ENCODE data around the gene VTCN1. TPM values are rescaled to one million over a fixed set of nuclear protein-coding genes. Genes with fewer than 3 reads are reported as not detected.
A peak's percentile ranks its signal among the peaks of the same experiment; 100 is the strongest.

Gene VTCN1
- total and polyA plus RNA-seq, 2 of the 8 experiments (the other 6 are each of a cell fraction or from before 2014, with no cell fraction given), result 0.32 TPM; not detected in 1

DNA sequence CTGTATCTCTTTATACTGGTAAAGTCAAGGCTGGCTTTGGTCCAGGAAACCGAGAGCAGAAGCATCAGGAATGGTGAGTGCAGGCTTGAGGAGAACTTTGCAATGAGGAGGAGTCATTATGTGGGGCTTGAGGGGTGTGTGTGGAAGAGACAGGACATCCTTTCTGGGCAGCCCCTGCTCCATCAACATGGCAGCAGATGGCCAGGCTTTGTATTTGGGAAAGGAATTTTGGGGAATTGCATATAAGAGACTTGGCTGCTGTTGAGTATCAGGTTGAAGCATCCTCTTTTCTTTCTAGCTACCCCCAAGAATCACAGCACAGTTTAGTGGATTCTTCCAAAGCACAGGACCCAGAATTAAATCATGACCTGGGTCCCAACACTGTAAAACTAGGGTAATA lies 33.4 kb downstream of the VTCN1 start:
- H2BK120ac ChIP-seq (replicated peaks; ENCODE audit: low read depth, low read length), result no peak overlapping the region
- no peaks in the 10 kb centered on the region for H3K36me3 ChIP-seq (ENCODE audit: control insufficient read depth in 2 of 4, insufficient read depth in 4 of 4, low read length in 3 of 4)
- H3K27ac ChIP-seq (ENCODE audit: low read depth, low read length), result no peak overlapping the region
- H3K56ac ChIP-seq (replicated peaks; ENCODE audit: insufficient read length, low read depth, low read length), result no peak overlapping the region
- ChIA-PET CTCF (ENCODE audit: partially characterized antibody) (interaction anchor here (1.0 kb wide), 1 partner anchor 107 kb away, joined by 3 read pairs; no protein-coding TSS in a partner anchor), POLR2A (ENCODE audit: partially characterized antibody) (no interaction called here)
- H2AK5ac ChIP-seq (ENCODE audit: low read depth, low read length), result no peak overlapping the region
- H3K27me3 ChIP-seq (replicated peaks in 1 of 4; ENCODE audit: control insufficient read depth in 3 of 4, extremely low read depth in 1 of 4, insufficient read depth in 3 of 4, low read length in 3 of 4), result no peaks in the 10 kb centered on the region
- no peaks in the 10 kb centered on the region for H3K79me1 ChIP-seq (ENCODE audit: low read depth, low read length)
- no peak overlapping the region for H3K9ac ChIP-seq (replicated peaks in 1 of 4; ENCODE audit: extremely low read depth in 1 of 4, low read depth in 3 of 4, low read length in 3 of 4)
- H3K14ac ChIP-seq (ENCODE audit: insufficient read length), result no peak overlapping the region
- WGBS, 2 experiments (ENCODE audit: extremely low coverage in 1 of 2, insufficient coverage in 1 of 2, insufficient read length in 1 of 2, insufficient replicate concordance in 2 of 2, low coverage in 1 of 2, low lambda C conversion rate in 2 of 2, missing lambda C conversion rate in 1 of 2), result 92% methylated on average over 1 of the region's 1 CpG; no CpG with 5 or more reads in 1 of the 2 experiments
- H4K8ac ChIP-seq (ENCODE audit: extremely low read depth, insufficient read depth, low read length), result no peak overlapping the region
- no peak for DNase-seq (ENCODE audit: low read depth in 1 of 2, low spot score in 2 of 2)
- no peak overlapping the region; the same call in 1 of the 2 replicates for H2BK15ac ChIP-seq (ENCODE audit: low read length)
- no peak overlapping the region for H2BK12ac ChIP-seq (ENCODE audit: low read depth, low read length)
- no peak overlapping the region for H2BK20ac ChIP-seq (ENCODE audit: low read length)
- no peaks in the 10 kb centered on the region for H3K23me2 ChIP-seq (ENCODE audit: low read depth, low read length)
- H3K4me3 ChIP-seq (ENCODE audit: extremely low read depth in 1 of 4, insufficient read depth in 2 of 4, low read depth in 3 of 4, low read length in 4 of 4), result no peak overlapping the region
- peaks cover 0 to 6% (median 4%) of the 10 kb centered on the region in 4 experiments; a peak in 4 of 7 replicates for H3K4me1 ChIP-seq (replicated peaks in 1 of 4; ENCODE audit: control insufficient read depth in 3 of 4, insufficient read depth in 4 of 4, low read length in 3 of 4)
- no peak overlapping the region for H4K5ac ChIP-seq (ENCODE audit: insufficient read length, low read depth, low read length)
- no peaks in the 10 kb centered on the region for H4K20me1 ChIP-seq (replicated peaks in 1 of 2; ENCODE audit: control insufficient read depth in 1 of 2, insufficient read depth in 2 of 2, low read length in 2 of 2)
- H3K4ac ChIP-seq (replicated peaks; ENCODE audit: insufficient read length, low read depth, low read length), result no peak overlapping the region
- H3K4me2 ChIP-seq (ENCODE audit: insufficient read depth in 1 of 2, low read depth in 2 of 2, low read length in 2 of 2), result no peak overlapping the region
- H3K23ac ChIP-seq (ENCODE audit: insufficient read length), result no peak overlapping the region
- no peak for FAIRE-seq
- H4K91ac ChIP-seq (replicated peaks; ENCODE audit: insufficient read length, low read length), result no peak overlapping the region
- H2AFZ ChIP-seq (ENCODE audit: low read length), result 0 out of 2 replicates have a peak overlapping the region, but pooled peaks have one; percentile 50
- H3K9me3 ChIP-seq (ENCODE audit: insufficient read depth in 2 of 2, low read depth in 1 of 2, low read length in 1 of 2), result no peaks in the 10 kb centered on the region; a peak in 1 of 4 replicates
- no peaks in the 10 kb centered on the region for H3K79me2 ChIP-seq (ENCODE audit: control insufficient read depth in 1 of 2, insufficient read depth in 2 of 2, low read length in 2 of 2)
- no peak overlapping the region for H2BK5ac ChIP-seq (ENCODE audit: low read depth, low read length)
- TF ChIP-seq CREB1 (IDR thresholded peaks at IDR 0.05), result no peak
- no peak for TF ChIP-seq POLR2AphosphoS5 (IDR thresholded peaks at IDR 0.05; ENCODE audit: low read depth, low read length)
- TF ChIP-seq CBX8 (IDR thresholded peaks at IDR 0.05; ENCODE audit: borderline replicate concordance, low read depth, low read length), result no peak
- no peak for TF ChIP-seq KDM5A (IDR thresholded peaks at IDR 0.05; ENCODE audit: low read length)
- no peak for TF ChIP-seq CHD2 (IDR thresholded peaks at IDR 0.05; ENCODE audit: low read length)
- no peak for TF ChIP-seq TAF1 (IDR thresholded peaks at IDR 0.05; ENCODE audit: low read depth, low read length)
- no peak for TF ChIP-seq TCF12 (IDR thresholded peaks at IDR 0.05; ENCODE audit: low read depth, low read length)
- no peak for TF ChIP-seq PHF8 (conservative IDR thresholded peaks at IDR 0.05; ENCODE audit: low read depth, low read length)
- TF ChIP-seq, protein P1, sequence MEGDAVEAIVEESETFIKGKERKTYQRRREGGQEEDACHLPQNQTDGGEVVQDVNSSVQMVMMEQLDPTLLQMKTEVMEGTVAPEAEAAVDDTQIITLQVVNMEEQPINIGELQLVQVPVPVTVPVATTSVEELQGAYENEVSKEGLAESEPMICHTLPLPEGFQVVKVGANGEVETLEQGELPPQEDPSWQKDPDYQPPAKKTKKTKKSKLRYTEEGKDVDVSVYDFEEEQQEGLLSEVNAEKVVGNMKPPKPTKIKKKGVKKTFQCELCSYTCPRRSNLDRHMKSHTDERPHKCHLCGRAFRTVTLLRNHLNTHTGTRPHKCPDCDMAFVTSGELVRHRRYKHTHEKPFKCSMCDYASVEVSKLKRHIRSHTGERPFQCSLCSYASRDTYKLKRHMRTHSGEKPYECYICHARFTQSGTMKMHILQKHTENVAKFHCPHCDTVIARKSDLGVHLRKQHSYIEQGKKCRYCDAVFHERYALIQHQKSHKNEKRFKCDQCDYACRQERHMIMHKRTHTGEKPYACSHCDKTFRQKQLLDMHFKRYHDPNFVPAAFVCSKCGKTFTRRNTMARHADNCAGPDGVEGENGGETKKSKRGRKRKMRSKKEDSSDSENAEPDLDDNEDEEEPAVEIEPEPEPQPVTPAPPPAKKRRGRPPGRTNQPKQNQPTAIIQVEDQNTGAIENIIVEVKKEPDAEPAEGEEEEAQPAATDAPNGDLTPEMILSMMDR (IDR thresholded peaks at IDR 0.05; ENCODE audit: control extremely low read depth in 1 of 3, insufficient read depth in 1 of 3, low read depth in 1 of 3, low read length in 3 of 3), result no peak
- no peak for TF ChIP-seq POLR2A (IDR thresholded peaks at IDR 0.05; ENCODE audit: control extremely low read depth in 1 of 2, low read depth in 2 of 2, low read length in 2 of 2)
- no peak overlapping the region for H3K18ac ChIP-seq (ENCODE audit: extremely low read depth, low read length)

Measured in H1 (cell line).